GM19328 (cell line): ENCODE data around the gene DPF1.
"Not testable (repeated sequence)": the region's sequence is repeated elsewhere in the genome, so short reads cannot be mapped to it uniquely, and the experiment has no call there.

Experiments used
- ATAC-seq: cut with Tn5 transposase; IDR thresholded peaks from one replicate; pipeline ENCODE4 v1.9.1; 2021; ENCODE audit warnings: mild to moderate bottlenecking, moderate library complexity; ENCODE audit not compliant: unreplicated experiment

DPF1 gene

DNA sequence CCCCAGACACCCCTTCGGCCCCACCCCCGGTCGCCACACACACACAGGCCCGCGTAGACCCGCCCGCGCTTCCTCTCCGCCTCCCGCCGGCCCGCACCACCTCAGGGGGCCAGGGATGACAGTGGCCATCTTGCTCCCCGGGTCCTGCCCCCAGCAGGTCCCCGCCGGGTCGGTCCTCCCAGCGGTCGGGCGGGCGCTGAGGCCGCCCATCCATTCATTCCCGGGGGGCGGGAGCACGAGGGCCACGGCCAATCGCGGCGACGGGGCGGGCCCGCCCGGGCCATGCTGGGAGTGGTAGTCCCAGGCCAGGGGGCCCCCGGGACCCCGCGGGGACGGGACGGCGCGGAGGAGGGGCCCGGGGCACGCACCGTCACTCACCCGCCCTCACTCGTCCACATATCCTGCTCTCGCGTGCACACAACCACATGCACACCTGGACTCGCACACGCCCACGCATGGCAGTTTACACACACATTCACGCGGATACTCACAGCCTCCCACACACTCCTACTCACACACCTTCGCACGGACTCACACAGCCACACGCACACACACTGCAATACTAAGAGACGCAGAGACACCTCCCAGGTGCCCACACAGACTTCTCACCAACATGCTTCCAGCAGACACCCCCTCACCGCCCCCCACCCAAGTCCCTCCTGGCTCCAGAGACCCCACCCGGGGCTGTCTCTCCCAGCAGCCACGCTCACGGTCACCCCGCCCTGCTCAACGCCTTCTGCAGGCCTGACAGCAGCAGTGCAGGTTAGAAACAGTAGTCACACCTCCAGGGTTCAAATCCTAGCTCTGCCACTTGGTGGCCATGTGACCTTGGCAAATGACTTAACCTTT, at the start of gene DPF1:
Gene DPF1, minus strand, starts transcription at position 209 of the 849 bp plus-strand sequence. Its CDS starts 80 bp downstream, at position 129.
- peak; percentile 68 for ATAC-seq

DNA sequence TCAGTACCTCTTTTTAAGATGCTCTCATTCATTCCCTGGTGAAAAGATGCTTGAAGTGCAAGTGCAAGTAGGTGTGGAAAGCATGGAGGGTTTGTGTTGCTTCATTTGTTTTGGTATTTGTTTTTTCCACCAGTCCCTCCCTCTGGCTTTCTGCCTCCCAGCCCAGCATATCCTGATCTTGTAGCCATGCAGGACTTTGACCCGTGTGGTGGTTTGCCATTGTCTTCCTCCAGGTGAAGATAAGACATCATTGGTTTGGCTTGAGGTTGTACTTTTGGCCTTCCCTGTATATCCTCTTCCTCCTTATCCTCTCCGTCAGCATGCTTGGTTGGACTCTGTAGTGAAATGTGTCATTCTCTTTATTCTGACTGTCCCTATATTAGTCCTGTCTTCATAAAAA, 49.5 kb upstream of the DPF1 start:
- no peak for ATAC-seq

- no peak for ATAC-seq
Observed at GRCh38 chr19:38270587-38271167, 46.7 kb upstream of the DPF1 start.

DNA sequence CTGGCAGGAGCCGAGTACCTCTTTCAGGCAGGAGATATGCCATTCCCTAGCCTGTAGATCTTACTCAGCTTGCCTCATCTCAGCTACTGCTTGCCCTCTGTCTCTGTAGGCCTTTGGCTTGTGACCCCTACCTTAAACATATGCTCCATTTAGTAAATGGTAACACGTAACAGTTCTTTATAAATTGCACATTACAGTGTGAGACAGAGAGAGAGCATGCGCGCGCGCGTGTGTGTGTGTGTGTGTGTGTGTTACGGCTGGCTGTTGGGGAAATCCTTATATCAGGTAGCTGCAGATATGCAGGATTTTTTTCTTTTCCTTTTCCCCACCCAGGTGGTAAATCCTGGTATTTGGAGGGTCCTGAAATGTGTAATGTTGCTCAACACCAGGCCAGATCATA, 44.5 kb upstream of the DPF1 start:
- ATAC-seq: no peak

- ATAC-seq: no peak
Observed at GRCh38 chr19:38267761-38268483, 43.9 kb upstream of the DPF1 start.

DNA sequence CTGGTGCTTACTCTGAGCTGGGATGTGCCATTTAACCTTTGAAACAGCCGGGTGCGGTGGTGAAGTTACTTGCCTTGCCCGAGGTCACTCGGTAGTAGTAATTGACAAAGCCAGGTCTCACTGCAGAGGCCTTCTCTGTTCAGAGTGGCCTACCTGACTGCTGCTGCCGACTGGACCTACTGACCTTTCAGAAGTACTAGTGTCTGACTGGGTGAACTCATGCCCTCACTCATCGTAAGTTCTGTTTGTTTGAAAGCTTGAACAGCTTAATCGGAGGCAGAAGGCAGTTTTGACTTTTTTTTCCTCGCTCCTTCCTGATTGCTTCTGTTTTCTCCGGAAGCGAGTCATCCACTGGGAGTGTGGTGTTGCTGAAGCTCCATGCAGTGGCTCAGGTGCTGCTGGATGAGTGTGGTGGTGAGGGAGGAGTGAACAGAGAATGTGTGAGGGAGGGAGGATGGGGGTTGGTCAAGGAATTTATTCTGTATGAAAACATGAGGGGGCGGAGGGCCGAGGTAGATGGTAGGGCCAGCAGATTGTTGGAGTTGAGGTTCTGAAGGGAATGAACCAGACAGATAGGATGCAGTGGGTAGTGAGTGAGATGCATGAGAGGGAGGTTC, 43.1 kb upstream of the DPF1 start:
- ATAC-seq: no peak

DNA sequence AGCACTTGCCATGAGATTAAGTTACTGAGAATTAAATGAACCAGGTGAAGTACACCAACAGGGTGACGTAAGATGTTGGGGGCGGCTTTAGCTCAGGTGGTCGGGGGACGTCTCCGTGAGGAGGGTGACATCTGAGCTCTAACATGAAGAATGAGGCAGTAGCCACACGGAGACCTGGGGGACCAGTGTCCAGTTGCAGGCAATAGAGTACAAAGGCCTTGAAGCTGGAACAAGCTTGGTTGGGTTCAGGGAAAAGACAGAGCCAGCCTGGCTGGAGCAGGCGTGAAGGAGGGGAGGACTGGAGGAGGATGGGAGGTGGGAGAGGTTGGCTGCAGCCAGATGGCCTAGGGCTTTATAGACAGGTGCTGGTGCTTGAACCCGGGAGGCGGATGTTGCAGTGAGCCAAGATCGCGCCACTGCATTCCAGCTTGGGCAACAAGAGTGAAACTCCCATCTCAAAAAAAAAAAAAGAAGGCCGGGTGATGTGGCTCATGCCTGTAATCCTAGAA, 42.0 kb upstream of the DPF1 start:
- ATAC-seq: no peak

DNA sequence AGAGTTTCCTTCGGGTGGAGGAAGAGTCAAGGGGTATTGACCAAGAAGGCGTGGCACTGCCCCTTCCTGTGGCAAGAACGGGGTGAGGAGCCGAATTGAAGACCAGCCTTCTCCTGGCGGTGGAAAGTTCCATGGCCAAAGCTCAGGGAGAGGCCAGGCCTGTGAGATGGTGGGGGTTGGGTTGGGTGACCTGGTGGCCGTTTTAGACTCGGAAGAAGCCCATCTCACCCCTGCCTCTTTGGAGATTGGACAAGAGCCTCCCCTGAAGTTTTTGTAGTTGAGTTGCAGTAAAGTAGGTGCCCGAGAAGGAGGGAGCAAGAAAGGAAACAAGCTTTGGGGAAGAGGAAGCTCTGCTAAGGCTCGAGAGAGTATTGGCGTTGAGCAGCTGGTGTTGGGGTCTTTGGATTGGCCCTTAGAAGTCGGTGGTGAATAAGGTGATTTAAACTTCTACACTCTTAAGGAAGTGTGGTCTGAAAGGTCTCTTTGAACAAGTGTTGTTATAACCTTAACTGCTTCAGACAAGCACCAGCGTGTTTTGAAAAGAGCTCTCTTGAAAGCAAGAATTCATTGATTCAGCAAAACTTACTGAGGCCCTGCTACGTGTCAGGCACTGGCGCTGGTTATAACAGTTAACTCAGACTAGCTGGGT, 41.3 kb upstream of the DPF1 start:
- ATAC-seq: no peak

DNA sequence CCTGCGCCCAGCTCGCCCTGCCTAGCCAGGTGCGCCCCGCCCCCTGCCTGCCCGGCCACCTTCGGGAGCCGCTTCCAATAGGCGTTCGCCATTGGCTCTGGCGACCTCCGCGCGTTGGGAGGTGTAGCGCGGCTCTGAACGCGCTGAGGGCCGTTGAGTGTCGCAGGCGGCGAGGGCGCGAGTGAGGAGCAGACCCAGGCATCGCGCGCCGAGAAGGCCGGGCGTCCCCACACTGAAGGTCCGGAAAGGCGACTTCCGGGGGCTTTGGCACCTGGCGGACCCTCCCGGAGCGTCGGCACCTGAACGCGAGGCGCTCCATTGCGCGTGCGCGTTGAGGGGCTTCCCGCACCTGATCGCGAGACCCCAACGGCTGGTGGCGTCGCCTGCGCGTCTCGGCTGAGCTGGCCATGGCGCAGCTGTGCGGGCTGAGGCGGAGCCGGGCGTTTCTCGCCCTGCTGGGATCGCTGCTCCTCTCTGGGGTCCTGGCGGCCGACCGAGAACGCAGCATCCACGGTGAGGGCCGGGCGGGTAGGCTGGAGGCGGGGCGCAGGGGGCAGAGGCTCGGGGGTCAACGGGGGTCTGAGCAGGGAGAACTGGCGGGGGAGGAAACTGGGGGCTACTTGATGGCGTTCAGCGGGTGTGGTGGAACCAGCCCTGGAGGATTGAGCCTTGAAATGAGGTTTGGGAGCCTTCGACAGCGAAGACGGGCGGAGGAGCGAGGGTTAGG, 40.6 kb upstream of the DPF1 start, which contains the start of gene SPINT2:
Gene SPINT2, plus strand, starts transcription at position 88 of the 727 bp plus-strand sequence. Its CDS starts 320 bp downstream, at position 408.
- no peak for ATAC-seq

GRCh38 chr19:38263689-38264485, 39.9 kb upstream of the DPF1 start:
- no peak for ATAC-seq

GRCh38 chr19:38262585-38263268, 38.7 kb upstream of the DPF1 start:
- no peak for ATAC-seq

- ATAC-seq: not testable (repeated sequence)
Observed at GRCh38 chr19:38261942-38262341, 37.9 kb upstream of the DPF1 start.

DNA sequence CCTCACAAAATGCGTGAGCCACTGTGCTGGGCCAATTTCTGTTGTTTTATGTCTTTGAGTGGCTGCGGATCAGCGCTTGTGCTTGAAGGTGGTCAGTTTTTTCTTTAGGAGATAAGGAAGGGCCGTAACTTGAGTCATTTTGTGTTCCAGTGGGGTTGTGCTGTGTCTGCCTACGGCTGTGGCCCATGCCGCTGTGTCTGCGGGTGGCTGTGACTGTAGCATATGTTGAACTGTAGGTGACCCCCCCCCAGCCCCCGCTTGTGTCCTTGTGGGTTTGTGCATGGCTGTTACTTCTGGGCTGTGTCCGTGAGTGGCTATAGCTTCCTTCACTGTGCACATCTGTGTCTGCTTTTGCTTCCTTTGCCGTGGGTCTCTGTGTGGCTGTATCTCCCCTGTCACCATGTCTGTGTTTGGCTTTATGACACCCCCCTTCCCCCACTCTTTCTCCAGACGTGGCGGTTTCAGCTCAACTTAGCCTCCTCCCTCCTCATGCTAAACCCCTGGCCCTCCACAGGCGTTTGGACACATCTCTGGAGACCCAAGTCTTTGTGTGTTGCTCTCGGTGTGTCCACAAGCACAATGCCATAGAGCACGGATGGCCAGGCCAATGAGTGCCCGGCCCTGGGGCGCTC, 31.5 kb upstream of the DPF1 start:
- ATAC-seq: no peak

- no peak for ATAC-seq
Observed at GRCh38 chr19:38253788-38254187, 29.8 kb upstream of the DPF1 start.

- ATAC-seq: no peak
Observed at GRCh38 chr19:38252941-38253691, 29.1 kb upstream of the DPF1 start.

DNA sequence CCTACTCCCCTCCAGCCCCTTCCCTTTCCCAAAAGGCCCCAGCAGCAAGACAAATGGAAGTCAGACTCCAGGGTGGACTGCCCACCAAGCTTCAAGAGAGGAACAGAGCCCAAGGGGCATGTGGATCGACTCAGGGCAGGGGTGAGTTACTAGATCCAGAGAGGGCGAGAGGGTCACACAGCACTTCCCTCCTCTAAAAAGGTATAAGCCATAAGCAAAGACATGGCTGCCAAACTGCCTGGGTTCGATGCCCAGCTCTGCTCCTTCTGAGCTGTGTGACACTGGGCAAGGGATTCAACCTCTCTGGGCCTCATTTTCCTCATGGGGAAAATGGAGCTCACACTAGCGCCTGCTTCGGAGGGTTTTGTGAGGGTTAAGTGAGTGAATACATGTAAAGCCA, 28.4 kb upstream of the DPF1 start:
- ATAC-seq: no peak

DNA sequence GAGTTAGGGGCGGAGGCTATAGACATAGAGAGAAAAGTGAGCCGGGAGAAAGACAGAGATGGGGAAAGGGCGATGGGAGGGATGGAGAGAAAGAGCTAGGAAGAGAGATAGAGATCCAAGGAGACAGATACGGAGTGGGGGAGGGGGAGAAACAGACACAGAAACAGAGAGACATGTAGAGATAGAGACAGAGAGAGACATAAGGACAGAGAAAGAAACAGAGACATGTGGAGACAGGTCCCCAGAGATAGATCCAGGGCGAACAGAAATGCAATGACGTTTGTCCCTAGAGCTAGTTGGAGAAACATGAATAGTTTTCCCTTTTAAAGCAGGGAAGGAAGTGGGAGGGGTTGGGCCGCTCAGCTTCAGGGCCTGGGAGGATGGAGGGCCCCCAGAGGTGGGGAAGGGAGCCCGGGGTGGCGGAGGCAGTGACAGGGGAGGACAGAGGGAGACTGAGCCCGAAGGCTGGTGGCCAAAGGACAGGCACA, 27.6 kb upstream of the DPF1 start:
- ATAC-seq: no peak
